Activated CD4-positive, CD25-positive, alpha-beta regulatory T cell treated with anti-CD3 and anti-CD28 coated beads, Interleukin-2, amount 50 U/mL, for 72 hours (primary cell): Measurements from ENCODE around the gene OSER1.
"Not testable (repeated sequence)": the region's sequence is repeated elsewhere in the genome, so short reads cannot be mapped to it uniquely, and the experiment has no call there.

ENCODE experiments used
- DNase-seq: peaks from one replicate; pipeline ENCODE4 v3.0.0; 2021

OSER1 gene

GRCh38 chr20:44210406-44211176 is at the start of gene OSER1:
Gene OSER1, minus strand, starts transcription at chr20:44210771. Its CDS starts 3,814 bp downstream, at chr20:44206957.
- peak; percentile 99 for DNase-seq

GRCh38 chr20:44258226-44258890 is 47.8 kb upstream of the OSER1 start:
- DNase-seq, result no peak

GRCh38 chr20:44256961-44257360 is 46.4 kb upstream of the OSER1 start:
- no peak for DNase-seq

- DNase-seq, result no peak
Measured at GRCh38 chr20:44255942-44256341, 45.4 kb upstream of the OSER1 start.

- DNase-seq, result no peak
Measured at GRCh38 chr20:44254073-44254472, 43.5 kb upstream of the OSER1 start.

- no peak for DNase-seq
Measured at GRCh38 chr20:44253528-44253927, 43.0 kb upstream of the OSER1 start.

GRCh38 chr20:44251284-44251683 is 40.7 kb upstream of the OSER1 start:
- no peak for DNase-seq

GRCh38 chr20:44248410-44248759 is 37.8 kb upstream of the OSER1 start:
- no peak for DNase-seq

GRCh38 chr20:44247586-44248409 is 37.2 kb upstream of the OSER1 start:
- no peak for DNase-seq

- DNase-seq, result no peak
Measured at GRCh38 chr20:44247131-44247571, 36.6 kb upstream of the OSER1 start, which contains the start of gene GDAP1L1. Gene GDAP1L1, plus strand, starts transcription at chr20:44247308. Its CDS starts 27 bp downstream, at chr20:44247335.

- DNase-seq, result no peak
Measured at GRCh38 chr20:44245977-44246376, 35.4 kb upstream of the OSER1 start.

- DNase-seq, result no peak
Measured at GRCh38 chr20:44241796-44242195, 31.2 kb upstream of the OSER1 start.

GRCh38 chr20:44236840-44237239 is 26.3 kb upstream of the OSER1 start:
- not testable (repeated sequence) for DNase-seq

- DNase-seq, result no peak
Measured at GRCh38 chr20:44235702-44236101, 25.1 kb upstream of the OSER1 start.

- no peak for DNase-seq
Measured at GRCh38 chr20:44234566-44235317, 24.2 kb upstream of the OSER1 start.

GRCh38 chr20:44233436-44234016 is 23.0 kb upstream of the OSER1 start:
- DNase-seq, result no peak

GRCh38 chr20:44232469-44232856 is 21.9 kb upstream of the OSER1 start:
- not testable (repeated sequence) for DNase-seq

- DNase-seq, result no peak
Measured at GRCh38 chr20:44231713-44232468, 21.3 kb upstream of the OSER1 start.

- DNase-seq, result no peak
Measured at GRCh38 chr20:44231193-44231592, 20.6 kb upstream of the OSER1 start.

- DNase-seq, result no peak
Measured at GRCh38 chr20:44228465-44229258, 18.1 kb upstream of the OSER1 start.

- no peak for DNase-seq
Measured at GRCh38 chr20:44224637-44225036, 14.1 kb upstream of the OSER1 start.
